HG02623 (cell line): ENCODE results near the gene NYNRIN.

Source experiments
- ATAC-seq: cut with Tn5 transposase; IDR thresholded peaks from one replicate; pipeline ENCODE4 v1.9.1; 2021; ENCODE audit warnings: moderate library complexity; ENCODE audit not compliant: unreplicated experiment

The NYNRIN gene

DNA sequence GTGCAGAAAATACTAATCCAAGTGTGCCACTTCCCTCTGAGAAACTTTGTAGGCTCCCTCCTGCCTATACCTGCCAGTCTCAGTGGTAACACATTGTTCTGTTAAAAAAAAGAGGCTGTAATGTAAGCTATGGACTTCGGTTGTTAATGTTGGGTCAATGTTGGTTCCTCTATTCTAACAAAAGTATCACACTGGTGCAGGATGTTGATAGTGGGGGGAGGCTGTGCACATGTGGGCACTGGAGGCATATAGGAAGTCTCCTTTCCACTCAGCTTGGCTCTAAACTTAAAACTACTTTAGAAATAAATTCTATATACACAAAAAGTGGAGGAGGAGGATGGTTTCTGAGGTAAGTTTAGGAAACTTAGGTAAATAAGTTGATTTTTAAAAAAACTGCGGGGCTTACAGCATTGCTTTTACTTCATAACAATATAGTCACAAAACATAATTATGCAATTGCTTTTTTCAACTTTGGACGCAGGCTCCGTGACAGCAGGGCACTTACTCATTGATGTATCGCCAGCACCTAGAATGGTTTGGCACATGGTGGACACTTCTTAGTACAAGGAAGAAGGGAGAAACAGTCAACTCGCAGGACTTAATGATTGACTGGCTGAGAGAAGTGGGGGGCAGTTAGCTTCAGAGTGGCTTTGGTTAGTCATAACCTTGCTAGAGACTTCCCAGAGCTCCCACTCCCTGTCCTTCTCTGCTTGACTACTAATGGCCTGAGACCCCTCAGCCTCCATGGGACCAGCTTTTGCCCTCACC lies 7.9 kb upstream of the NYNRIN start:
- ATAC-seq, result no peak

DNA sequence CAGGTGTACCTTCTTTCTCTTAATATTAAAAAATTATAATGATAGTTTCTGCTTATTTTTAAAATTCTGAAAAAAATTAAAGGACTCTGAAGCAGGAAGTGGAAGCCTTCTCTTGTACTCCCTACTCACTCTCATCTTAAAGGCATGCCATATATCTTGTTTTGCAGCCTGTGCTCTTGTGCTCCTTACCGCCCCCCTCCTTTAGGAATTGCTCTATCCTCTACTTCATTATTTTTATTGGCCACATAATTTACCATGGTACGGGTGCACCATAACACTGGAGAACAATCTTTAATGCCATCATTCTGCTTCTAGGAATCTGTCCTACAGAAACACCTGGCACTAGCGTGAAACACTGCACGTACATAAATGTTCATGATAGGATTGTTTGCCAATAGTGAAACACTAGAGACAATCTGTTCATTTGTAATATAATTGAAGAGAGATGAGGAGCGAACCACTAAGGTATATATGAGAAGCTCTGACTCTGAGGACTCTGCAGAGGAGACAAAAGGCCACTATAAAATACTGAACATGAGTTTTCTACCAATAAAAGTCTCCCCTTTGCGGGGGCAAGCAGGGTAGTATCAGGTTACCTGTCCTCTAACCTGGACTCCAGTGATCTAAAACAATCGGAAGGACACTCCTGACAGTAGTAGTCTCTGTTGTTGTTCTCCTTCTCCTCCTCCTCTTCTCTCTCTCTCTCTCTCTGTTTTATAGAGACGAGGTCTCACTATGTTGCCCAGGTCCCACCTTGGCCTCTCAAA lies 6.3 kb upstream of the NYNRIN start:
- no peak for ATAC-seq

DNA sequence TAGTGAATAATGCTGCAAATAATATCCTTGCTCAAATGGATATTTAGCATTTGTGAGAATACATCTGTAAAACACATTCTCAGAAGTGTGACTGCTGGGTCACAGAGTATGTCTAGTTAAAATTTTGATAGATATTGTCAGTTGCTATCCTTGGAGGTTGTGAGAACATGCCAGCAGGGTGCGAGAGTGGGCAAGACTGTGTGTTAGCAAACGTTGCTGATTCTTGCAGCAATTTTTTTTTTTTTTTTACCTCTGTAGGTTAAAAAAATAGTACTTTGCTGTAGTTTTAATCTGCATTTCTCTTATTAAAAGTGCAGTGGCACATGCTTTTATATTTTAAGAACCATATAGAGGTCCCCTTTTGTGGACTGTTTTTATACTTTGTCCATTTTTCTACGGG lies 4.5 kb upstream of the NYNRIN start:
- ATAC-seq, result no peak

DNA sequence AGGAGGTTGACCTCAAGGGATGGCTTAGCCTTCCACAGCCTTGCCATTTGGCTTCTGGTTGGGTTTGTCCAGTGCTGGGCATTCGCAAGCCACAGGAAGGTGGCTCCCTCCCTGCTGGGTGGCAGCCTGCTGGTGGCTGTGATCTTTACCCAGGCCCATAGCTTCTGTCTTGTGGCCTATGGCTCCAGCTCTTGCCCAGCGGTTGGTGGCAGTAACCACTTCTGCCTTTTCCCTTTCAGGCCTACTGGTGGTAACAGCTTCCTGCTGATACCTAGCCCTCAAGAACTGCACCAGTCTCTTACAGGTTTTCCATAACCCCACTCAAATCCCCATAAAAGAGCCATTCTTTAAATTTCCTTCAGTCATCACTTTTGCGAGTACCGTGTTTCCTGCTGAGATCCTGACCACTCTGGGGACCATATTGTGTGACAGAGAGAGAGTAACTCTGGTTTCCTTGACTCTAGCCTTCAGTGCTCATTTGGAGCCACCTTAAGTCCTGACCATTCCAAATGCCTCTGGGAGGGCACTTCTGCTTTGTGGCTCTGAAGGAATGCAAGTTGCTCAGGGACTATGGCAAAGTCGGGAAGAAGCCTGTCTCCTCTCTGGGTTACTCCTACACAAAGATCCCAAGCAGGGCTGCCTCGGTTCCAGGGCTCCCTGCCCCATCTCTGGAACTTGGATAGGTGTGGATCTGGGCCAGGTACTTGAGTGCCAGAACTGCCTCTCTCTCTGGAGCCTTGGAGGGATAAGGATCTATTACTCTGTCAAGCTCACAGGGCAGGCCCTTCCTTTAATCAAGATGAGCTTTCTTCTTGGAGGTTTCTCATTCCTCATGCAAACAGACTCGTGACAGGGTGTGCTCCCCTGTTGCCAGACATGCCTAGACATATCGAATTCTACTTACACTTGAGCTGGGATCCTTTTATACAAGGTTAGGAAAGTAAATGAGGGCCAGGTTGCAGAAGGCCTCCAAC lies 2.9 kb upstream of the NYNRIN start:
- no peak for ATAC-seq

- ATAC-seq, result no peak
Observed at GRCh38 chr14:24397639-24398292, 1.0 kb upstream of the NYNRIN start.

DNA sequence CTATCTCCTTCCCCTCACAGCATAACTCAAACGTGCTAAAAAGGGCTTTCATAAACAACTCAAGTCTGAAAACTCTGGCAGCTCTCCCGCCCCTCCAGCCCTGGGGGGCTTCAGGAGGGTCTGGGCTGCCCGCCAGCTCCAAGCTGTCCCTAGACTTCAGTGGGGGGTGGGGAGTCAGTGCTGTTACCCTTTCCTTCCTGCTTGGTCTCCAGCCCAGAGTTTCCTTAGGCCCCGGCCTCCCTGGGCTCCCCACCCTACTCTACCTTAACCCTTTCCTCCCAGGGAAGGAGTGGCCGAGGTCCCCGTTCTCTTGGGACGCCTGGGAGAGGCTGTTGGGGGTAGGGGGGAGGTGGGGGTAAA lies 530 bp upstream of the NYNRIN start:
- ATAC-seq, result no peak

DNA sequence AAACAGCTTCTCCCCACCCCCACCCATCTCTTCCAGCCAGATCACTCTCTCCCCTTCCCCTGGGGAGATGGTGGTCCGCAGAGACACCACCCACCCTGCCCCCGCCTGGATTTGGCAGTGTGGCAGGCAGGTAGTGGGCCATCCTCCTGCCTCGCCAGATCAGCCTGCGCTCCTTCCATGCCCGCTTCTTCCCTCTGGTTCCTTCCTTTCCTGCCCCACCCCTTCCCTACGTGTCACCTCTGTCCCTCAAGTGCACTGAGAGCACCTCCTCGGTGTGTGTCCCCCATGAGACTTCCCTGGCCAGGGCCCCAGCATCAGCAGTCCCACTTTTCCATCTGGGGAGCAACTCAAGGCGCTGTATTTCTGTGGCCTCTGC lies 632 bp downstream of the NYNRIN start:
- ATAC-seq, result no peak

GRCh38 chr14:24399999-24400718 lies 1.4 kb downstream of the NYNRIN start:
- no peak for ATAC-seq

DNA sequence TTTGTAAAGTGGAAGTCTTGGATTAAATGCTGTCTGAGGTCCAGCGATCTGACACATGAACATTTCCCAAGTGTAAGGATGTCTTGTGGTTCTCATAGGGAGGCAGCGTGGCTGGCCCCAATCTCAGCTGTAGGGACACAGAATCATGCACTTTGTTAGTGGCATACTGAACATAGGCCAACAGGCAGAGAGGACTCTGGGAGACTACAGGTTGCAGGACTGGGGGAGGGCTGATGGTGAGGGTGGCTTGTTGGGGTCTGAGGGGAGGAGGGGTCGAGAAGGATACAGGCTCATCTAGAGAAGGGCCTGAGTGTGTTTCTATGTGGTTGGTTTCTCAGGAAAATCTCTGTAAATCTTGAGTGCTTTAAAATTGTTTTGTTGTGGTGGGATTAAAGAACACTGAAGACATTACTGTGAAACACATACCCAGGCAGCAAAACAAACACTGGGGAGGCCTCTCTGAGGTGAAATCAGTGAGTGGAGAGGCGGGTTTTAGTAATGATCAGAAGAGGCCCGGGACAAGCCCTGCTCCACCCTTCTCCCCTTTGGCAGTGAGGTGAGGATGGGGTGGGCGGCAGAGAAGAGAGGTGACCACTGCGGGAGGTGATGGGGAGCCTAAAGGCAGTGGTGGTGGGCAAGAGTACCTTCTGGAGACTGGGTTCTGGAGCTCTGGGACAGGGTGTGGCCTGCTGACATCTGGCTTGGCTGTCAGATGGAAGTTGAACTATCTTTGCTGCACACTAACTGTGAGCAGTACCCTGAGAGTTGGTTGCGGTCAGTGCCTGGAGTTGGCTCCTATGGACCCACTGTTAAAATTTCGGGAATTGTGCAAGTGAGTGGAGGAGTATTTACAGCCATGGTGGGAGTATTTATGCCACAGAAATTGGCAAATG lies 3.3 kb downstream of the NYNRIN start:
- no peak for ATAC-seq

DNA sequence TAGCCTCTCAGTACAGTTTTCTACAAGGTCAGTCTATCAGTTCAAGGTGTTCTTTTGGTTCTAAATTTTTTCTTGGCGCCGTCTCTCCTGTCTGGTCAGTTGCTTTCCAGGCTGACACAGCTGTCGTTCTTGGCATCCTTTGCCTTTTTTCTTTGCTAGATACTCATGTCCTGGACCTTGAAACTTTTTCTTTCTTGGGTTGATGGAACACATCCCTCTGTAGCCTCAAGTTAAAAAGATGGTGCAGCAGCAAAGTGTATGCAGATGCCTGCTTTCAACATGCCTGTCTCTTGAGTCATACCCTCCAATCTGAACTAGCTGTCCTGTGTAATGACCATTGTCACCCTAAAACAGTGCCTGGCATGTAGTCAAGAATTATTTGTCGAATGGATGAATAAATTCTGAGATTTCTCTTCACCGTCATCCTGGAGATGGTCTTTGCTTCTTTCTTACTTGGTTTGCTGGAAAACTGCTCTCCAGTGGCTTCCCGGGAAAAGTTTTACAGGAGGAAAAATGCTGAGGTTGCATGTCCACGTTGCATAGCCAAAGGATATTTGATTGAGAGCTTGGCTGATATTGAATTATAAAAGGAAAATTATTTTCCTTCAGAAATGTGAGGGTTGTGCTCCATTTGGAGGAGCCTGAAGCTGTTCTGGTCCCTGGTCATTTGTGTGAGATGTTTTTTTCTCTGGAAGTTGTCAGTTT lies 4.6 kb downstream of the NYNRIN start:
- no peak for ATAC-seq

DNA sequence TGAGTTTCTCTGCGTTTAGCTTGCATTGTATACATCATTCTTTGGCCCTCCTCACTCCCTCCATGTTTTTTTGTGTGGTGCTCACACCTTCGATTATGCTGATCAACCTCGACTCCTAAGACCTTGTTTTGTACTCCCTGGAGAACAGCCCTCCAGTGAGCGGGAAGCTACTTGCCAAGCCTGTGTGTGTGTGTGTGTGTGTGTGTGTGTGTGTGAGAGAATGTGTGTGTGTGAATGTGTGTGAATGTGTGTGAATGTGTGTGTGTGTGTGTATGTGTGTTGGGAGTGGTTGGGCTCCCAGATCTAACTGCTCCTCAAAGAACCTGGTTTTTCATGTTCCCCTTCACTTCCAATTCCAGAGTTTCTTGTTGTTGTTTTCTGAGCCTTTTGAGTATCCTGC lies 6.0 kb downstream of the NYNRIN start:
- no peak for ATAC-seq

DNA sequence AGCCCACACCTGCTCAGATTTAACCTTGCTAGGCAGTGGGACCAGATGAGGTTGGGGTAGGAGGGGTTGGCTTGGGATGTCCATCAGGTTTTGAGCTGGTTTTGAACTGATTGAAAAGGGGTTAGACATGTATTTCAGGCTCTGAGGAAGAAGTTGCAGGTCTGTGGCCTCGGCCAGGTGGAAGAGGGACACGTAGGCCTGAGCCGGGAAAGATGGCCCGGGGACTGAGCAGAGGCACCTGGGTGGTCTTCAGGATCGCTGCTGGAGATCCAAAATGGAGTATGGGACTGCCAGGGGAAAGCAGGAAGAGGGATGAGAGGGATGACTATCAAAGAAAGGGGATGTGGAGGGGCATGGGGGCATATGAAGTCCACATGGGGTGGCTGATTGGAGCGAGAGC lies 7.6 kb downstream of the NYNRIN start:
- ATAC-seq, result no peak

GRCh38 chr14:24407608-24408325 lies 9.0 kb downstream of the NYNRIN start:
- ATAC-seq, result no peak

GRCh38 chr14:24408764-24409163 lies 10.0 kb downstream of the NYNRIN start:
- no peak for ATAC-seq

DNA sequence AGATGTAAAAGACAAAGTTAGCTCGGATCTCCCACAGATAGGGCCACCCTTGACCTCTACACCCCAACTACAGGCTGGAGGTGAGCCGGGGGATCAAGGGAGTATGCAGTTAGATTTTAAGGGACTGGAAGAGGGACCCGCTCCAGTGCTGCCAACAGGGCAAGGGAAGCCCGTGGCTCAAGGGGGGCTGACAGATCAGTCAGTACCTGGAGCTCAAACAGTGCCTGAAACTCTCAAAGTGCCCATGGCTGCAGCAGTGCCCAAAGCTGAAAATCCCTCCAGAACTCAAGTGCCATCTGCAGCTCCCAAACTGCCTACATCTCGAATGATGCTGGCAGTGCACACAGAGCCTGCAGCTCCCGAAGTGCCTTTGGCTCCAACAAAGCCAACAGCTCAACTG lies 10.4 kb downstream of the NYNRIN start:
- no peak for ATAC-seq

DNA sequence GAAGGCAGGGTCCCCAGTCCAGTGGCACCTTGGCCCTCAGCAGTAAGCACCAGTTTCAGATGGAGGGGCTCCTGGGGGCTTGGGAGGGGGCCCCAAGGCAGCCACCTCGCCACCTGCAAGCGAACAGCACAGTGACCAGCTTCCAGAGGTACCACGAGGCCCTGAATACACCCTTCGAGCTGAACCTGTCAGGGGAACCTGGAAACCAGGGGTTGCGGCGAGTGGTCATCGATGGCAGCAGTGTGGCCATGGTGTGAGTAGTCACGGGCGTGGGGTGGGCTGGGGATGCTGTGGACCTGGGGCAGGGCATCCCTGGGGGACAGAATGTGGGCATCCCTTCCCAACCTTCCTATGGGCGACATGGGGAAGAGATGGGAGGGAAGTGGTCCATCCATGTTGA lies 11.2 kb downstream of the NYNRIN start:
- ATAC-seq, result no peak

GRCh38 chr14:24411443-24412389 lies 12.9 kb downstream of the NYNRIN start:
- no peak for ATAC-seq
